ENCODE measurements around the gene FAM124A. TPM values are rescaled to one million over a fixed set of nuclear protein-coding genes. Genes with fewer than 3 reads are reported as not detected.

FAM124A gene
- total RNA-seq, 2 donors from 2014 or later: 49.7 to 56.6 TPM

GRCh38 chr13:51235756-51236490 is 13.7 kb downstream of the FAM124A start:
- peaks cover 26% of the 10 kb centered on the region for H3K4me1 Mint-ChIP-seq
- no peak overlapping the region for H3K4me3 Mint-ChIP-seq
- peak overlapping the region; percentile 77 for H3K27ac Mint-ChIP-seq
- DNase-seq: peak; percentile 80
- Histone ChIP-seq H3K27me3 (ENCODE audit: control insufficient read depth, insufficient read depth, low read length, poor library complexity, severe bottlenecking) (no peaks in the 10 kb centered on the region), H3K9ac (ENCODE audit: extremely low read depth, low read length, poor library complexity, severe bottlenecking) (no peak overlapping the region), H3K36me3 (ENCODE audit: control insufficient read depth, insufficient read depth, low read length) (peaks cover 98% of the 10 kb centered on the region), H3K4me1 (ENCODE audit: control insufficient read depth, insufficient read depth, low read length) (peaks cover 2% of the 10 kb centered on the region), H3K9me3 (ENCODE audit: control insufficient read depth, low read length) (no peaks in the 10 kb centered on the region), H3K27ac (ENCODE audit: low read depth, low read length) (no peak overlapping the region), H3K4me3 (ENCODE audit: low read length) (no peak overlapping the region)
- H3K9me3 Mint-ChIP-seq: no peaks in the 10 kb centered on the region
- H3K27me3 Mint-ChIP-seq (ENCODE audit: insufficient read depth): no peaks in the 10 kb centered on the region
- 76 to 85% methylated on average over 3 to 4 of the region's 4 CpGs for WGBS, 2 experiments (ENCODE audit: insufficient coverage in 1 of 2, insufficient read length in 1 of 2)
- H3K36me3 Mint-ChIP-seq (ENCODE audit: low read depth): peaks cover 73% of the 10 kb centered on the region
- TF ChIP-seq CTCF (conservative IDR thresholded peaks at IDR 0.05): no peak

GRCh38 chr13:51236491-51236792 is 14.2 kb downstream of the FAM124A start:
- H3K9ac ChIP-seq (ENCODE audit: extremely low read depth, low read length, poor library complexity, severe bottlenecking): no peak overlapping the region
- H3K27ac ChIP-seq (ENCODE audit: low read depth, low read length): no peak overlapping the region
- TF ChIP-seq CTCF (conservative IDR thresholded peaks at IDR 0.05): no peak
- H3K4me1 ChIP-seq (ENCODE audit: control insufficient read depth, insufficient read depth, low read length): peaks cover 2% of the 10 kb centered on the region
- peaks cover 70% of the 10 kb centered on the region for H3K36me3 Mint-ChIP-seq (ENCODE audit: low read depth)
- H3K9me3 ChIP-seq (ENCODE audit: control insufficient read depth, low read length): no peaks in the 10 kb centered on the region
- H3K4me3 Mint-ChIP-seq: no peak overlapping the region
- WGBS, 2 experiments (ENCODE audit: insufficient coverage in 1 of 2, insufficient read length in 1 of 2): 96 to 100% methylated on average over 1 of the region's 1 CpG
- H3K36me3 ChIP-seq (ENCODE audit: control insufficient read depth, insufficient read depth, low read length): peaks cover 98% of the 10 kb centered on the region
- H3K27me3 ChIP-seq (ENCODE audit: control insufficient read depth, insufficient read depth, low read length, poor library complexity, severe bottlenecking): no peaks in the 10 kb centered on the region
- no peaks in the 10 kb centered on the region for H3K27me3 Mint-ChIP-seq (ENCODE audit: insufficient read depth)
- H3K9me3 Mint-ChIP-seq: no peaks in the 10 kb centered on the region
- H3K4me3 ChIP-seq (ENCODE audit: low read length): no peak overlapping the region
- H3K27ac Mint-ChIP-seq: no peak overlapping the region
- peaks cover 23% of the 10 kb centered on the region for H3K4me1 Mint-ChIP-seq
- DNase-seq: no peak

GRCh38 chr13:51237386-51237785 is 15.2 kb downstream of the FAM124A start:
- no peaks in the 10 kb centered on the region for H3K9me3 ChIP-seq (ENCODE audit: control insufficient read depth, low read length)
- H3K27me3 Mint-ChIP-seq (ENCODE audit: insufficient read depth): no peaks in the 10 kb centered on the region
- peaks cover 98% of the 10 kb centered on the region for H3K36me3 ChIP-seq (ENCODE audit: control insufficient read depth, insufficient read depth, low read length)
- no peak overlapping the region for H3K27ac Mint-ChIP-seq
- peaks cover 70% of the 10 kb centered on the region for H3K36me3 Mint-ChIP-seq (ENCODE audit: low read depth)
- H3K9me3 Mint-ChIP-seq: no peaks in the 10 kb centered on the region
- no peak overlapping the region for H3K4me3 ChIP-seq (ENCODE audit: low read length)
- H3K9ac ChIP-seq (ENCODE audit: extremely low read depth, low read length, poor library complexity, severe bottlenecking): no peak overlapping the region
- no peak overlapping the region for H3K27ac ChIP-seq (ENCODE audit: low read depth, low read length)
- H3K4me1 ChIP-seq (ENCODE audit: control insufficient read depth, insufficient read depth, low read length): peaks cover 2% of the 10 kb centered on the region
- H3K27me3 ChIP-seq (ENCODE audit: control insufficient read depth, insufficient read depth, low read length, poor library complexity, severe bottlenecking): no peaks in the 10 kb centered on the region
- peaks cover 28% of the 10 kb centered on the region for H3K4me1 Mint-ChIP-seq
- TF ChIP-seq CTCF (conservative IDR thresholded peaks at IDR 0.05): no peak
- WGBS, 2 experiments (ENCODE audit: insufficient coverage in 1 of 2, insufficient read length in 1 of 2): 93 to 99% methylated on average over 4 of the region's 4 CpGs
- no peak overlapping the region for H3K4me3 Mint-ChIP-seq
- DNase-seq: peak; percentile 26

Data from endodermal cell (in vitro differentiated cells).